VCaP (cell line): ENCODE results near the gene MT2A.
A peak's percentile ranks its signal among the peaks of the same experiment; 100 is the strongest.
"Not testable (repeated sequence)": the region's sequence is repeated elsewhere in the genome, so short reads cannot be mapped to it uniquely, and the experiment has no call there.

Experiments used
- H3K27ac ChIP-seq: fragments of 450-650 bp; 2 replicates; pipeline ENCODE4 v1.5.1; 2017
- TF ChIP-seq, protein P1 (sequence below): fragments of 450-650 bp; conservative IDR thresholded peaks from 2 replicates; pipeline ENCODE4 v1.5.1; 2017; ENCODE audit warnings: mild to moderate bottlenecking, moderate library complexity

Gene MT2A

DNA sequence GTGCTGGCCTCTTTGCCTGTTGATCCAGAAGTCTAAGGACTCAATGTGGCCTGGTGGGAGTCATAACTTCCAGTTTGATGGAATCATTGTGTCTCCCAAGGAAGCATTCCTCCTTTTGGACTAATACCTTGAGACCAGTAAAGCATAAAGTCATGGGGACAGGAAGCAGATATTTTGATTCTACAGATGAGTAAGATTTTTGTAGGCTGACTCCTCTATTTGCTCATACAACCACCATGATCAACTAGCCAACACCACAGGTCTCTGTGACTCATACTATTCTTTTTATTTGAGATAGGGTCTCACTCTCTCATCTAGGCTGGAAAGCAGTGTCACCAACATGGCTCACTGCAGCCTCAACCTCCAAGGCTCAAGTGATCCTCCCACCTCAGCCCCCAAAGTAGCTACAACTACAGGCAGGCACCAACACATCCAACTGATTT lies 6.2 kb downstream of the MT2A start:
- H3K27ac ChIP-seq = no peak overlapping the region
- TF ChIP-seq, protein P1, sequence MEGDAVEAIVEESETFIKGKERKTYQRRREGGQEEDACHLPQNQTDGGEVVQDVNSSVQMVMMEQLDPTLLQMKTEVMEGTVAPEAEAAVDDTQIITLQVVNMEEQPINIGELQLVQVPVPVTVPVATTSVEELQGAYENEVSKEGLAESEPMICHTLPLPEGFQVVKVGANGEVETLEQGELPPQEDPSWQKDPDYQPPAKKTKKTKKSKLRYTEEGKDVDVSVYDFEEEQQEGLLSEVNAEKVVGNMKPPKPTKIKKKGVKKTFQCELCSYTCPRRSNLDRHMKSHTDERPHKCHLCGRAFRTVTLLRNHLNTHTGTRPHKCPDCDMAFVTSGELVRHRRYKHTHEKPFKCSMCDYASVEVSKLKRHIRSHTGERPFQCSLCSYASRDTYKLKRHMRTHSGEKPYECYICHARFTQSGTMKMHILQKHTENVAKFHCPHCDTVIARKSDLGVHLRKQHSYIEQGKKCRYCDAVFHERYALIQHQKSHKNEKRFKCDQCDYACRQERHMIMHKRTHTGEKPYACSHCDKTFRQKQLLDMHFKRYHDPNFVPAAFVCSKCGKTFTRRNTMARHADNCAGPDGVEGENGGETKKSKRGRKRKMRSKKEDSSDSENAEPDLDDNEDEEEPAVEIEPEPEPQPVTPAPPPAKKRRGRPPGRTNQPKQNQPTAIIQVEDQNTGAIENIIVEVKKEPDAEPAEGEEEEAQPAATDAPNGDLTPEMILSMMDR = no peak

GRCh38 chr16:56615353-56615752 lies 7.0 kb downstream of the MT2A start:
- TF ChIP-seq, protein P1 = no peak
- H3K27ac ChIP-seq = no peak overlapping the region

DNA sequence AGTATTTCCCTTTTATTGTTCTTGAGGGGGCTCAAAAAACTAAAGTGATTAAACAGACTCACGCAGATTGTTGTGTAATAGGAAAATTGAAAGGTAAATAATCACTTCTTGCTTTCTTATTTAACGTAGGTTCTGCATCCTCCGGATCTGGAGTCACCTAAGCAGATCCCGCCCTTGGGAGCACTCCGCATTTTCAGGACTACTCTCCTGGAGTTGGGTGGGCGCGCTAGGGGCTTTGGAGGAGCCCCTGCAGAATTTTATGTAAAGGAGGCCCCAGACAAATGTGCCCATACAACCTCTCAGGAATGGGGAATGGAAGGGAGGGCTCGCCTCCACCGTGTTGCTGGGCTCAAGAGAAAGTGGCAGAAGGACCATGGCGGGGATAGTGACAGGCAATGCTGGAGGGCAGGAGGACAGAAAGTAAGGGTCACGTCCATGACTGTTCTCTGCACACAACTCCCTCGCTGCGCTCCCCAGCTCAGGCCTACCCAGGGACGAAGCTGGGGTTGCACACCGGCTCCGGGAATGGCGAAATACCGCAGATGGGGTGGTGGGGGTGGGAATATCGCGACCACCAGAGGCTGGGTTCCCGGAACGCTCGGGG lies 8.3 kb downstream of the MT2A start:
- TF ChIP-seq, protein P1 = no peak
- H3K27ac ChIP-seq = peak overlapping the region; percentile 19; the same call in 1 of the 2 replicates

DNA sequence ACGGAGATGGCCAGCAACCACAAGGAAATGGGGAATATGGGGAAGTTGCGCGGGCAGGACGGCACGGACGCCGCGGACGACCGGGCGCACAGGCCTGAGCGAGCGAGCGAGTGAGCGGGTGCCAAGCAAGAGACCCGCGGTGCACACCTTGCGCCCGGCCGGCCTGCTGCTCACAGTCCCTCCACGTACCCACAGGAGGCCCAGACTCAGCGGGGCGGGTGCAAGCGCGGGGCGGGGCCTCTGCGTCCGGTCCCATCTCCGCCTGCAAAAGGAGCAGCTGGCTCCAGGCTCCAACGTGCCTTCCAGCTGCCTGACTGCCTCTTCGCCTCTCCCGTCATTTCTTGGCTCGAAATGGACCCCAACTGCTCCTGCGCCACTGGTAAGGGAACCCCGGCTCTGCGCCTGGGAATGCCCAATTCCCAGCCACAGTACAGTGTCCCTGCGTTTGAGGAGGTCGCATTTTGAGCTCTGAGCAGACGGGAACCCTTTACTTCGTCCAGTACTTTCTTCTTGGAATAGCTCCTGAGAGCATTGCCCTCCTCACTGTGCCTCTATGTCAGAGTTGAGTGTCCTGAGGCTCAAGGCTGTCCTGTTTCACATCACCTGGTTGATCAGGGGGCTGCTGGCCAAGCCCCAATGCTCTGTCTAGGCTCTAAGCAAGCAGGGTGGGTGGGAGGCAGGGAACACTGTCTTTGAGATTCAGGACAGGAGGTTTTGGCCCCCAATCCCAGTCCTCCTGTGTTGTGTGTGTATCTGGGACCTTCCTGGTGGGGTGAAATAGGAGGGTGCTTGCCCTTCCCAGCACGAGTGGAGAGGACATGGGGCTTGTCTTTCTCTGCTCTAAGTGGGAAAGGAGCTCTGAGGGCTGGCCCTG lies 9.1 kb downstream of the MT2A start:
- peak overlapping the region; percentile 19; the same call in 1 of the 2 replicates for H3K27ac ChIP-seq
- TF ChIP-seq, protein P1 = no peak

- H3K27ac ChIP-seq = no peak overlapping the region
- TF ChIP-seq, protein P1 = no peak
Measured at GRCh38 chr16:56618138-56618537, 9.8 kb downstream of the MT2A start.

- TF ChIP-seq, protein P1 = no peak
- H3K27ac ChIP-seq = no peak overlapping the region
Measured at GRCh38 chr16:56620339-56620897, 12.0 kb downstream of the MT2A start.

- not testable (repeated sequence) for H3K27ac ChIP-seq
Measured at GRCh38 chr16:56621665-56622445, 13.5 kb downstream of the MT2A start.

DNA sequence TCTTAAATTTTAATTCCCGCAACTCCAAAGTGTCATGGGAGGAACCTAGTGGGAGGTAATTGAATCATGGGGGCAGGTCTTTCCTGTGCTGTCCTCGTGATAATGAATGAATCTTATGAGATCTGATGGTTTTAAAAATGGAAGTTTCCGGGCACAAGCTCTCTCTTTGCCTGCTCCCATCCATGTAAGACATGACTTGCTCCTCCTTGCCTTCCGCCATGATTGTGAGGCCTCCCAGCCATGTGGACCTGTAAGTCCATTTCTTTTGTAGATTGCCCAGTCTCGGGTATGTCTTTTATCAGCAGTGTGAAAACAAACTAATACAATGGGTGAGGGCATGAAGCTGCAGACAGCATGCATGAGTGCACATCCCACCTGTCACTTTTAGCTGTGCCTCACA lies 14.8 kb downstream of the MT2A start:
- H3K27ac ChIP-seq = not testable (repeated sequence)
